Measurements from ENCODE around the gene SIM2.

DNA sequence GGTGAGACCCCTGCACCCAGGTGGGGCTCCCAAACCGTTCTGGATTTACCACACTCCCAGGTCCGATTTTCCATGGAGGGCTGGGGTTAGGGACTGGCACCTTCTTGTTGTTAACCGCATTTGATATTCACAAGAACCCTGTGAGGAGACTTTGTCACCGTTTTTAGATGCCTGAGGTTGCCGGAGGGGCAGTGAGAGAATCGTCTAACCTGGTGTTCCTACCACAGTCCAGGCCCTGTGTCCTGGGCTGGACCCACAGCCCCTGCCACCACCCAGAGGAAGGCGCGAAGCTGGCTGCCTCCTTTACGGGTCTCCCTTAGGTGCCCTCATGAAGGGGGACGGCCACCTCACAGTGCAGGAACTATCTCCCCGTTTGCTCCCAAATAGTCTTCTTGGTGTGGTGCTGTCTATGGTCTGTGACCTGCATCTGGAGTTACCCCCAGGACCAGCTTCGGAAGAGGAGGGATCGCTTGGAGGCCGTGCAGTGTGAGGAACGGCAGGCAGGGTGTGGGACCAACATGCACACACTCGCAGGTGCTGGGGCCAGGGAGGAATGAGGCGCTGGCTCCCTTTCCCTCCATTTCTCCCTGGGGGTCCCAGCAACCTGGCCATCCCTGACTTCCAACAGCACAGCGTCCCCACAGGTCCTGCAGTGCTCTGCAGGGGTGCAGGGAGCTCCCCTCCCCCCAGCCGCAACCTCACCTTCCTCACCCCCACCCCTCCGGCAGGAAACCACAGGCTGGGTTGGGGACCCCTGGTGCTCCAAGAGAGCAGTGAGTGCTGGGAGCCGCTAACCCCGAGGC lies 7.0 kb downstream of the SIM2 start:
- TF ChIP-seq CTCF (IDR thresholded peaks at IDR 0.05; ENCODE audit: poor library complexity, severe bottlenecking) (peak; percentile 8), POLR2AphosphoS5 (IDR thresholded peaks at IDR 0.05) (no peak), EP300 (conservative IDR thresholded peaks at IDR 0.05; ENCODE audit: poor library complexity, severe bottlenecking) (no peak), EZH2 (IDR thresholded peaks at IDR 0.05; ENCODE audit: borderline replicate concordance, insufficient read depth, low read length, poor library complexity, severe bottlenecking) (no peak), RAD21 (conservative IDR thresholded peaks at IDR 0.05) (no peak), REST (IDR thresholded peaks at IDR 0.05; ENCODE audit: borderline replicate concordance) (no peak), TAF1 (IDR thresholded peaks at IDR 0.05; ENCODE audit: low read depth) (no peak)
